Measurements from ENCODE around the gene DYRK4. TPM values are rescaled to one million over a fixed set of nuclear protein-coding genes. Genes with fewer than 3 reads are reported as not detected.

The DYRK4 gene, protein sequence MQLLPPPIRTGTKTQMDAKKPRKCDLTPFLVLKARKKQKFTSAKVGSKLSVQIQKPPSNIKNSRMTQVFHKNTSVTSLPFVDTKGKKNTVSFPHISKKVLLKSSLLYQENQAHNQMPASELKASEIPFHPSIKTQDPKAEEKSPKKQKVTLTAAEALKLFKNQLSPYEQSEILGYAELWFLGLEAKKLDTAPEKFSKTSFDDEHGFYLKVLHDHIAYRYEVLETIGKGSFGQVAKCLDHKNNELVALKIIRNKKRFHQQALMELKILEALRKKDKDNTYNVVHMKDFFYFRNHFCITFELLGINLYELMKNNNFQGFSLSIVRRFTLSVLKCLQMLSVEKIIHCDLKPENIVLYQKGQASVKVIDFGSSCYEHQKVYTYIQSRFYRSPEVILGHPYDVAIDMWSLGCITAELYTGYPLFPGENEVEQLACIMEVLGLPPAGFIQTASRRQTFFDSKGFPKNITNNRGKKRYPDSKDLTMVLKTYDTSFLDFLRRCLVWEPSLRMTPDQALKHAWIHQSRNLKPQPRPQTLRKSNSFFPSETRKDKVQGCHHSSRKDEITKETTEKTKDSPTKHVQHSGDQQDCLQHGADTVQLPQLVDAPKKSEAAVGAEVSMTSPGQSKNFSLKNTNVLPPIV
- total RNA-seq (2021; ENCODE audit: unreplicated experiment), result 27.1 TPM
- 39.2 and 43.5 TPM in 2 replicates for polyA plus RNA-seq (2012)
- percentile 43 among the genes with signal in this experiment for Bru-seq, nascent RNA
- BruChase-seq, experiment 1, labeled RNA remaining after a 6-hour chase, result percentile 53 among the genes with signal in this experiment
- BruChase-seq, experiment 2, labeled RNA remaining after a 2-hour chase, result percentile 55 among the genes with signal in this experiment
- long read RNA-seq, partial matches to known transcripts, result 7 of 11 reads
- long read RNA-seq, other reads (novel, unspliced or antisense), result 3 of 11 reads

DNA sequence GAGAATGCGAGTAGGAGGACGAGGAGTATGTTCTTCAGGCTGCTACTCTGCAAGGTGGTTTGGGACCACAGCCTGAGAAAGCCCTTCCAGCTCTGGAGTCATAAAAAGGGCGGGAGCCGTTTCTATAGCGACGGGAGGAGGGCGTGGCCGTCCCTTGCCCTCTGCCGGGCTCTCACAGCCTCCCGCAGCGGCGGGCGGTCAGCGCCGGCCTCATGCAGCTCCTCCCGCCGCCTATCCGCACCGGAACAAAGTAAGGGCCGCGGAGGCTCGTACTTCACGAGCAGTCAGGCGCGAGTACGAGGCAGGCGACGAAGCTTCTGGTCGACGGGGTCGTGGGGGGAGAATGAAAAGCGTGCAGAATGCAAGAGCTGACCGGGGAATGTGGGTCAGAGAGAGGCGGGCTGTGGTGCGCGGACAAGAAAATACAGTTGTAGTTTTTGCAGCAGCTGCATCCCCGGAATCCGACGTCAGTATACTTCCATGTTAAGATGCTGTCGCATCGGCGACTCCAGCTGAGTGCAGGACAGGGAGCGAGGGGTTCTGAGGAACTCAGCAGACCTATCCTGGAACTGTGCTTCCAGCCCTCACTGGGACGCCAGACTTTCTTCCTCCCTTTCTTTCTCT lies at the start of gene DYRK4:
Gene DYRK4, plus strand, starts transcription at position 175 of the 624 bp plus-strand sequence. Its CDS starts 38 bp downstream, at position 213.
- H3K79me2 ChIP-seq (ENCODE audit: insufficient read depth, low read length), result no peaks in the 10 kb centered on the region; the same call in 1 of the 2 replicates
- H3K9me2 ChIP-seq (ENCODE audit: insufficient read depth), result no peaks in the 10 kb centered on the region
- CTCF ChIA-PET, result no interaction called here
- no peak within 1 kb of the TSS for H3K4me2 ChIP-seq (ENCODE audit: low read length)
- BruUV-seq (replicated peaks), result no TSS peak
- POLR2A ChIA-PET, result no interaction called here
- peaks cover 3 to 5% of the 10 kb centered on the region in 2 experiments; a peak in 3 of 4 replicates for H3K36me3 ChIP-seq (ENCODE audit: control insufficient read depth in 1 of 2, insufficient read depth in 2 of 2, low read length in 2 of 2)
- H4K20me1 ChIP-seq (ENCODE audit: insufficient read depth), result no peaks in the 10 kb centered on the region
- no peak within 1 kb of the TSS for H2AFZ ChIP-seq (ENCODE audit: low read depth, low read length, poor library complexity, severe bottlenecking)
- RAD21 ChIA-PET (ENCODE audit: low non-redundant PET in 1 of 2, low total read pairs in 2 of 2, uncharacterized antibody in 2 of 2, unreplicated experiment in 2 of 2), result no interaction called here
- ATAC-seq (peak; percentile 81), DNase-seq (ENCODE audit: low read depth, low spot score) (no peak)
- no peak within 1 kb of the TSS for H3K27ac ChIP-seq (ENCODE audit: low read depth, low read length)
- no peak within 1 kb of the TSS for H3K9ac ChIP-seq (ENCODE audit: low read length)
- no peaks in the 10 kb centered on the region for H3K9me3 ChIP-seq (ENCODE audit: control insufficient read depth in 1 of 2, insufficient read depth in 1 of 2, low read depth in 1 of 2, low read length in 2 of 2)
- TF ChIP-seq EZH2 (IDR thresholded peaks at IDR 0.05), result no peak
- TF ChIP-seq, protein P1, sequence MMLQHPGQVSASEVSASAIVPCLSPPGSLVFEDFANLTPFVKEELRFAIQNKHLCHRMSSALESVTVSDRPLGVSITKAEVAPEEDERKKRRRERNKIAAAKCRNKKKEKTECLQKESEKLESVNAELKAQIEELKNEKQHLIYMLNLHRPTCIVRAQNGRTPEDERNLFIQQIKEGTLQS (IDR thresholded peaks at IDR 0.05), result no peak
- no peak for TF ChIP-seq POLR2A (IDR thresholded peaks at IDR 0.05; ENCODE audit: borderline replicate concordance, extremely low read depth, insufficient read depth, insufficient read length)
- no peak for TF ChIP-seq ELF1 (IDR thresholded peaks at IDR 0.05; ENCODE audit: borderline replicate concordance, low read depth)
- TF ChIP-seq FOSL1 (IDR thresholded peaks at IDR 0.05; ENCODE audit: low read depth), result no peak
- no peak for TF ChIP-seq ZFX (IDR thresholded peaks at IDR 0.05)
- no peak for TF ChIP-seq SRF (IDR thresholded peaks at IDR 0.05; ENCODE audit: low read depth)
- no peak for TF ChIP-seq JUND (IDR thresholded peaks at IDR 0.05)
- no peak for TF ChIP-seq EZH2phosphoT487 (IDR thresholded peaks at IDR 0.05; ENCODE audit: borderline replicate concordance)
- TF ChIP-seq SIN3A (IDR thresholded peaks at IDR 0.05; ENCODE audit: low read depth), result no peak
- no peak for TF ChIP-seq CBX3 (IDR thresholded peaks at IDR 0.05; ENCODE audit: low read depth)
- no peak for TF ChIP-seq POLR2AphosphoS5 (IDR thresholded peaks at IDR 0.05; ENCODE audit: low read depth, low read length)
- TF ChIP-seq EGR1 (IDR thresholded peaks at IDR 0.05; ENCODE audit: low read depth), result no peak
- no peak for TF ChIP-seq RAD21 (IDR thresholded peaks at IDR 0.05; ENCODE audit: low read depth)
- no peaks in the 10 kb centered on the region for H3K27me3 ChIP-seq (ENCODE audit: insufficient read depth, low read length)
- intact Hi-C loops (cut with micrococcal nuclease), result no loop called here
- peaks cover 0 to 3% of the 10 kb centered on the region in 2 experiments; a peak in 1 of 4 replicates for H3K4me1 ChIP-seq (ENCODE audit: control insufficient read depth in 1 of 2, insufficient read depth in 2 of 2, low read length in 2 of 2)
- no peak within 1 kb of the TSS for H3K4me3 ChIP-seq (replicated peaks in 1 of 2; ENCODE audit: low read depth in 1 of 2, low read length in 2 of 2)

Measured in HCT116 (cell line).